NT2/D1 (cell line): ENCODE results near the gene UBE2K.
"Not testable (repeated sequence)": the region's sequence is repeated elsewhere in the genome, so short reads cannot be mapped to it uniquely, and the experiment has no call there.

ENCODE experiments used
- DNase-seq: peaks from one replicate; pipeline ENCODE4 v3.0.0-alpha.2; 2011; ENCODE audit warnings: low read depth, low spot score
- H3K27me3 ChIP-seq: 2 replicates; pipeline ENCODE4 v1.6.0; 2011; ENCODE audit warnings: mild to moderate bottlenecking; ENCODE audit not compliant: insufficient read length, insufficient read depth
- H3K36me3 ChIP-seq: 2 replicates; pipeline ENCODE4 v1.6.1; 2011; ENCODE audit warnings: mild to moderate bottlenecking, low read length, mixed read lengths; ENCODE audit not compliant: insufficient read depth, insufficient read length
- H3K4me1 ChIP-seq: 2 replicates; pipeline ENCODE4 v1.5.1; 2011; ENCODE audit not compliant: insufficient read depth, insufficient read length
- H3K4me3 ChIP-seq: 2 replicates; pipeline ENCODE4 v1.5.1; 2011; ENCODE audit warnings: low read depth; ENCODE audit not compliant: insufficient read length
- H3K9ac ChIP-seq: 2 replicates; pipeline ENCODE4 v1.6.0; 2011; ENCODE audit warnings: low read depth; ENCODE audit not compliant: insufficient read length
- H3K9me3 ChIP-seq: 2 replicates; pipeline ENCODE4 v1.5.1; 2011; ENCODE audit warnings: mild to moderate bottlenecking, low read length; ENCODE audit not compliant: insufficient read depth
- SUZ12 ChIP-seq: IDR thresholded peaks from 2 replicates; pipeline ENCODE4 v1.6.1; 2011; ENCODE audit not compliant: insufficient read length, insufficient read depth; ENCODE audit errors: extremely low read depth
- YY1 ChIP-seq: IDR thresholded peaks from 2 replicates; pipeline ENCODE4 v1.6.1; 2011; ENCODE audit not compliant: insufficient read length, insufficient read depth
- ZNF274 ChIP-seq: IDR thresholded peaks from 2 replicates; pipeline ENCODE4 v1.6.1; 2011; ENCODE audit warnings: mild to moderate bottlenecking, low read depth, low read length

The UBE2K gene

GRCh38 chr4:39759569-39759968 is 61.6 kb downstream of the UBE2K start:
- Histone ChIP-seq H3K27me3 (no peaks in the 10 kb centered on the region), H3K9ac (no peak overlapping the region), H3K4me3 (no peak overlapping the region), H3K4me1 (no peaks in the 10 kb centered on the region), H3K9me3 (no peaks in the 10 kb centered on the region), H3K36me3 (peaks cover 57% of the 10 kb centered on the region)
- no peak for DNase-seq
- no peak for TF ChIP-seq YY1

GRCh38 chr4:39761005-39761667 is 63.2 kb downstream of the UBE2K start:
- Histone ChIP-seq H3K4me3 (no peak overlapping the region), H3K9ac (no peak overlapping the region), H3K36me3 (peaks cover 49% of the 10 kb centered on the region), H3K4me1 (no peaks in the 10 kb centered on the region), H3K27me3 (no peaks in the 10 kb centered on the region), H3K9me3 (no peaks in the 10 kb centered on the region)
- TF ChIP-seq SUZ12: no peak
- no peak for TF ChIP-seq YY1
- no peak for TF ChIP-seq ZNF274
- no peak for DNase-seq

GRCh38 chr4:39763714-39764572 is 66.0 kb downstream of the UBE2K start:
- no peak overlapping the region for H3K9ac ChIP-seq
- peaks cover 34% of the 10 kb centered on the region for H3K36me3 ChIP-seq
- no peaks in the 10 kb centered on the region for H3K27me3 ChIP-seq
- no peak overlapping the region for H3K4me3 ChIP-seq
- TF ChIP-seq YY1 (no peak), SUZ12 (no peak), ZNF274 (no peak)
- no peaks in the 10 kb centered on the region for H3K9me3 ChIP-seq
- no peaks in the 10 kb centered on the region for H3K4me1 ChIP-seq
- no peak for DNase-seq

GRCh38 chr4:39770005-39770404 is 72.1 kb downstream of the UBE2K start:
- H3K36me3 ChIP-seq: peaks cover 28% of the 10 kb centered on the region
- no peaks in the 10 kb centered on the region for H3K9me3 ChIP-seq
- no peak overlapping the region for H3K4me3 ChIP-seq
- H3K4me1 ChIP-seq: no peaks in the 10 kb centered on the region
- H3K9ac ChIP-seq: no peak overlapping the region
- no peaks in the 10 kb centered on the region for H3K27me3 ChIP-seq
- TF ChIP-seq YY1: no peak
- no peak for TF ChIP-seq SUZ12
- no peak for TF ChIP-seq ZNF274
- DNase-seq: no peak

GRCh38 chr4:39770471-39770870 is 72.5 kb downstream of the UBE2K start:
- H3K9me3 ChIP-seq: no peaks in the 10 kb centered on the region
- H3K27me3 ChIP-seq: no peaks in the 10 kb centered on the region
- peaks cover 29% of the 10 kb centered on the region for H3K36me3 ChIP-seq
- no peaks in the 10 kb centered on the region for H3K4me1 ChIP-seq
- no peak overlapping the region for H3K4me3 ChIP-seq
- no peak for DNase-seq
- no peak overlapping the region for H3K9ac ChIP-seq
- TF ChIP-seq ZNF274: no peak
- TF ChIP-seq SUZ12: no peak

- no peaks in the 10 kb centered on the region for H3K27me3 ChIP-seq
- TF ChIP-seq ZNF274: no peak
- TF ChIP-seq SUZ12: no peak
- TF ChIP-seq YY1: no peak
- H3K4me1 ChIP-seq: no peaks in the 10 kb centered on the region
- no peak overlapping the region for H3K9ac ChIP-seq
- H3K36me3 ChIP-seq: peaks cover 31% of the 10 kb centered on the region
- H3K9me3 ChIP-seq: no peaks in the 10 kb centered on the region
- no peak overlapping the region for H3K4me3 ChIP-seq
- no peak for DNase-seq
Observed at GRCh38 chr4:39770969-39771724, 73.2 kb downstream of the UBE2K start.

- not testable (repeated sequence) for H3K4me1 ChIP-seq, H3K27me3 ChIP-seq, H3K9me3 ChIP-seq, H3K9ac ChIP-seq, H3K4me3 ChIP-seq, DNase-seq
- H3K36me3 ChIP-seq: peaks cover 28% of the 10 kb centered on the region
Observed at GRCh38 chr4:39781988-39782387, 84.1 kb downstream of the UBE2K start.
